SK-N-MC (cell line): ENCODE results near the gene PBOV1.

Source experiments
- DNase-seq: peaks from one replicate; pipeline ENCODE4 v3.0.0-alpha.2; 2011; ENCODE audit warnings: low read depth, low spot score
- H3K27ac ChIP-seq: fragments of 200-600 bp; sonication (generic); 2 replicates; pipeline ENCODE4 v1.5.1; 2016; ENCODE audit warnings: mixed run types
- H3K36me3 ChIP-seq: fragments of 200-600 bp; sonication (generic); 2 replicates; pipeline ENCODE4 v1.6.1; 2017; ENCODE audit warnings: antibody characterized with exemption, low read length, mixed read lengths; ENCODE audit not compliant: insufficient read depth
- H3K4me3 ChIP-seq: fragments of 200-600 bp; sonication (generic); 2 replicates; pipeline ENCODE4 v1.5.1; 2016
- H3K9ac ChIP-seq: fragments of 200-600 bp; sonication (generic); 2 replicates; pipeline ENCODE4 v1.8.0; 2017; ENCODE audit warnings: mixed run types, mixed read lengths; ENCODE audit not compliant: insufficient read length
- H3K9me3 ChIP-seq: fragments of 200-600 bp; sonication (generic); 2 replicates; pipeline ENCODE4 v1.6.1; 2017; ENCODE audit warnings: low read depth, mild to moderate bottlenecking, antibody characterized with exemption, low read length, moderate library complexity, mixed read lengths
- EZH2 ChIP-seq: fragments of 200-600 bp; sonication (generic); IDR thresholded peaks from one replicate; pipeline ENCODE4 v1.6.1; 2017; ENCODE audit warnings: antibody characterized with exemption
- FOXP2 ChIP-seq: optimal IDR thresholded peaks from 2 replicates; pipeline ENCODE3; 2011; ENCODE audit warnings: mild to moderate bottlenecking, moderate library complexity; ENCODE audit not compliant: insufficient read depth; ENCODE audit errors: extremely low read length, control extremely low read depth
- POLR2AphosphoS5 ChIP-seq: IDR thresholded peaks from 2 replicates; pipeline ENCODE4 v1.6.1; 2012; ENCODE audit warnings: mild to moderate bottlenecking, low read depth, low read length, borderline replicate concordance

The PBOV1 gene

DNA sequence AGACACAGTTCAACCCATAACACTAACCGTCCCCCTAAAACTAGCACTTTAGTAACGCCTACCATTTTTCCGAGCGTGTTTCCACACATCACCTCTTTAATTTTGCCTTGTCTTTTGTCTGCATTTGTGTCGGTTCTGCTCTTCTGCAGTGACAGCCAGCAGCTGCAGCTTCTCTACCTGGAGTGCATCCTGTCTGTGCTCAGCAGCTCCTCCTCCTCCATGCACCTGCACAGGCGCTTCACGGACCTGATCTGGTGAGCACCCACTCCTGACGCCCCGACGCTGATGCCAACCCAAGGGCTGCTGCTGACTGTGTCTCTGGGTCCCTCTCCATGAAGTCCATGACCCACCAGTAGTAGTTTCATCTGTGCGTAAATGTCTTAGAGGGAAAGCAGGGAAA, 35.4 kb upstream of the PBOV1 start:
- Histone ChIP-seq H3K4me3 (no peak overlapping the region), H3K9ac (no peak overlapping the region), H3K9me3 (no peaks in the 10 kb centered on the region), H3K36me3 (no peaks in the 10 kb centered on the region), H3K27ac (no peak overlapping the region)
- DNase-seq = no peak
- no peak for TF ChIP-seq FOXP2
- no peak for TF ChIP-seq EZH2
- TF ChIP-seq POLR2AphosphoS5 = no peak

DNA sequence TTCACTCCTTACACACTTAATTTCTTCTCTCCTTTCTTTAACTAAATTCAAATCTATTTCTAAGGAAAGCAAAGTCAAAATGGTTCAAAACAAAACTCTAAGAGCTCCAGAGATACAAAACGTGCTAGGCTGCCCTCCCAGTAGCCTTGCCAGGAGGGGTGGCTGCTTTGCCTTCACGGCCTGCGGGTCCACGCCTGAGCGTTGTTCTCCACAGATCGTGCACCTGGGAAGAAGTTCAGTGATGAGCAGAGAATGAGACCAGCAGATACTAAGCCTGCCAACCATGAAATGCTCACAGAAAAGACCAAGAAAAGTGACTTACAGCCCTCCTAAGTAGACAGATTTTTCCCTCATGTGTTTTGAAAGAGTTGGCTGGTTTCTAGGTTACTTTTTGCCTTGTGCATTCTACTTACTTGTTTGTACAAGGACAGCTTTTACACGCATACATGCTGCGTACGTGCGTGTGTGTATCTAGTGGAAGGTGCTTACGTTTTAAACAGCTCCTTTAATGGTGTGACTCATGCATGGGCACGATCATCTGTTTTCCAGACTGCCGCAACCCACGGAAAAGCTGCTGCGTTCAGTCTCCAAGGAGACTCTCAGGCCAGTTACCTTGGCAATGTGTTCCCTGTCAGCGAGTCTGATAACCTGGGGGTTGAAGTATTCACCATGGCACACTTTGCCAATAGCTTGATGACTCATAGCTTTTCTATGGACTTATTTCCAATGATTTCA, 32.4 kb upstream of the PBOV1 start:
- TF ChIP-seq FOXP2 (no peak), EZH2 (no peak), POLR2AphosphoS5 (no peak)
- Histone ChIP-seq H3K9me3 (no peaks in the 10 kb centered on the region), H3K4me3 (no peak overlapping the region), H3K27ac (no peak overlapping the region), H3K9ac (no peak overlapping the region), H3K36me3 (no peaks in the 10 kb centered on the region)
- no peak for DNase-seq

DNA sequence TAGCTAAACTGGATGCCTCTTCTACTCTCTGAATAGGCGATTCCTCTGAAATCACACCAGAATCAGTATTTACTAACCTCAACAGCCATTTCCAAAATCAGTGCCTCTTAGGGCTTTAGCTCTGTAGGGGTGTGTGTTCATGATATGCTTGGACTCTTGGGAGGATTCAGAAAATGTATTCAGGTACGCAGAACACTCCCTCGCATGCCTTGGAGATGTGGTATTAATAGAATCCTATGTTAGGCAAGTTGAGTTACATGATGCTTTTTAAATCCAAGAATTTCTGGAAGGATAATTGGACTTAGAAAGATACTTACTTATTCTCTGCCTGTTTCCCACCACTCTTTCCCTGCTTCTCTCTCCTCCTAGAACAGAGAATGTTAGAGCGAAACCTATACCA, 31.8 kb upstream of the PBOV1 start:
- H3K27ac ChIP-seq = no peak overlapping the region
- H3K36me3 ChIP-seq = no peaks in the 10 kb centered on the region
- no peak overlapping the region for H3K9ac ChIP-seq
- no peaks in the 10 kb centered on the region for H3K9me3 ChIP-seq
- no peak overlapping the region for H3K4me3 ChIP-seq
- TF ChIP-seq POLR2AphosphoS5 (no peak), FOXP2 (no peak), EZH2 (no peak)
- DNase-seq = no peak

DNA sequence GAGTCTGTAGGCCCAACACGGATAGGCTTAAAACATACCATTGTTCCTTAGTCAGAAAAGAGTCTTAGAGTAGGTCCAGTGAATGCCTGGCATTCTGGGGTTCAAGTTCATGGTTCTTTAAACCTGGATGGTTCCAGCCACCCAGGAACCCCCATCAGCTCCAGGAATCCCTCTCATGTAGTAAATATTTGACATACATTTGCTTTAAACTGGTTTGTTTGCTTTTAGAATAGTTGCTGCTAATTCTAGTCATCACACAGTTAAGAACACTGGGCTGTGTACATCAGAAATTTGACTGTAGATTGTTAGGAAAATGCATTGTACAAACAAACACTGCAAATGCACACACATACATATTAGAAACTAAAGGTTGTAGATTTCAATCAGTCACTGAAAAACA, 30.6 kb upstream of the PBOV1 start:
- Histone ChIP-seq H3K27ac (no peak overlapping the region), H3K4me3 (no peak overlapping the region), H3K36me3 (no peaks in the 10 kb centered on the region), H3K9ac (no peak overlapping the region), H3K9me3 (no peaks in the 10 kb centered on the region)
- no peak for DNase-seq
- TF ChIP-seq POLR2AphosphoS5 (no peak), EZH2 (no peak)

DNA sequence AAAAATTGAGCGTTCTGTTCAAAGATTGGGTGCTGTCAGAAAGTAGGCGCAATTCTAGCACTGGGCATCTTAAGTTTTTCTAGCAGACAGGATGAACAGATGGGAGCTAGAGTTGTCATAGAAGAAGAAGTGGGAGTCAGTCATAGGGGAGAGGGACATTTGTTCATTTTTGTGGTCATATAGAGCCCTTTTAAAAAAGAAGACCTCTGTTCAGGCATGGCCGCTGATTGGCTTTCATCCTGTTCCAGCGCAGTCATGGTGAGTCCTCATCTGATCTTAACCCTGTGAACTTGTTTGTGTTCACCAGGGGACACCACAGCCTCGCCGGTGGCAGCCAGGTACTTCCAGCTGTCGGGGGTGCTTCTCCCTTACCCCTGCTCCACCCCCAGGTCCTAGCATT, 29.7 kb upstream of the PBOV1 start:
- Histone ChIP-seq H3K36me3 (no peaks in the 10 kb centered on the region), H3K9ac (no peak overlapping the region), H3K27ac (no peak overlapping the region), H3K4me3 (no peak overlapping the region), H3K9me3 (no peaks in the 10 kb centered on the region)
- DNase-seq = no peak
- no peak for TF ChIP-seq POLR2AphosphoS5

DNA sequence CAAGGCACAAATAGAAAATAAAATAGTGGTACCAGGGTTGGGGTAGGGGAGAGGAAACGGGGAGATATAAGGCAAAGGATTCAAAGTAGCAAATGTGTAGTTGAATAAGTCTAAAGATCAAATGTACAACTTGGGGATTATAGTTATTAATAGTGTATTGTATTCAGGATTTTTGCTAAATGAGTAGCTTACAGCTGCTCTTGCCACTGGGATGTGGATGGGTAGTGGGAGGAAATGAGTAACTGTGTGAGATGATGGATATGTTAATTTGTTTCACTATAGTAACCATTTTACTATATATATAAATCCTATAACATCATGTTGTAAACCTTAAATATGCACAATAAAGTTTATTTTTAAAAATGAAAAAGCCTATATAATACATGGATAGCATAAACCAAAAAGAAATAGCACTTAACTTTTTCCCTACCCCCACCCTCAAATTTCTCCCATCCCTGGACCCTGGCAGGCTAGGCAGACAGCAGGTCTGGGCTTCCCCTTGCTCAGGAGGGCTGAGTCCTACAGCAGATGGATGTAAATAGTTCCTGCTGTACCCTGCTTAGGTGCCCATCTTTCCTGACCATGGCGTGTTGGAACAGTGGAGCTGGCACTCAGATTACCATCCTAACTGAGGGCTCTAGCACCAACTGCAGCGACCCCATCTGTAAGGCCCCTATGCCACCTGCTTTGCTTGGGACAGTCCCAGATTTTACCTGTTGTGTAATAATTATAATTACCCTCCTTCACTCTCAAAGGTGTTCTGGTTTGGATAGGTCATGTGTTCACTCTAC, 28.6 kb upstream of the PBOV1 start:
- H3K27ac ChIP-seq = no peak overlapping the region
- no peak overlapping the region for H3K9ac ChIP-seq
- no peaks in the 10 kb centered on the region for H3K36me3 ChIP-seq
- no peak overlapping the region for H3K4me3 ChIP-seq
- TF ChIP-seq EZH2 = no peak
- TF ChIP-seq FOXP2 = no peak
- no peak for TF ChIP-seq POLR2AphosphoS5
- no peak for DNase-seq
- no peaks in the 10 kb centered on the region for H3K9me3 ChIP-seq

DNA sequence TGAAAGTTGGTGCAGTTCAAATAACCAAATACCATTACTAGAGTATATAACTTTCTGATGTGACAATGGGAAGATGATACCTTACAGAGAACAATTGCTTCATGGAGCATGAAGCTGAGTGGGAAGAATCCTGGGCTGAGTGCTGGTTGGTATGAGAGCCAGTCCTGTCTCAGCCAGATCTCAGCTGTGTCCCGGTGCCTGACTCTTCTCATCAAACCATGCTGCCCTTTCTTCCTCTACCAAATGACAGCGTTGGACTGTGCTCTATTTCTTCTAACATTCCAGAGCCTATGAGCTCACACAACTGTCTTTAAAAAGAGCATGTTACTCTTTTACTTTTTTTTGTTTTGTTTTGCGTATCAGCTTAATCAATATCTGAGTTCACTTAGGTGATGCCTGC, 27.5 kb upstream of the PBOV1 start:
- no peak for TF ChIP-seq POLR2AphosphoS5
- TF ChIP-seq EZH2 = no peak
- no peak for TF ChIP-seq FOXP2
- DNase-seq = no peak

DNA sequence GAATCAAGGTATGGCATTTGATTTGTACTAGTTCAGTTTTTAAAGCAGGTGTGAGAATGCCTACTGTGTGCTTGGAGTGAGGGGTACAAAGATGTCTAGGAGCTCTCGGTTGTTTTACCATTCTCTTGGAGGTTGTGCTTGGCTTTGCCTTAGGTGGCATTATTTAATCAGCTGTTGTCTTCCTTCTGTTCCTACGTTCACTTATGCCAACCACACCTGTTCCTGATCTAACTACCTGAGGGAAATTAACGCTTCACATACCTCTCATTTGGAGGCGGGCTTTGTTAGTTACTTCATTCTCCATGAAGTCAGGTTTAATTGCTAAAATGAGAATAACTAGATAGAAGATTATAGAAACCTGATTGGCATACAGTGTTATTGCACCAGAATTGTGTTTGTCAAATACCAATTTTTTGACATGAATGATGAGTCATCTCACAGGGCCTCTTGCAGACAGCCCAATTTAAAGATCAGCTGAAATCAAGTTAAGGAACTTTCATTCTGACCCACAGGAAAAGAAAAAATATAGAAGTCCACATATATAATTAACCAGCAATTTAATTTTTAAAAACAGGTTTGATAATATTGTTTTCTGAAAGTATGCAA, 24.8 kb upstream of the PBOV1 start:
- H3K36me3 ChIP-seq = no peaks in the 10 kb centered on the region
- DNase-seq = no peak
- H3K27ac ChIP-seq = no peak overlapping the region
- no peak for TF ChIP-seq EZH2
- TF ChIP-seq POLR2AphosphoS5 = no peak
- no peak for TF ChIP-seq FOXP2
- no peak overlapping the region for H3K4me3 ChIP-seq
- H3K9me3 ChIP-seq = no peaks in the 10 kb centered on the region
- no peak overlapping the region for H3K9ac ChIP-seq

More for the DNA sequence above, 27.5 kb upstream of the PBOV1 start:
- no peak overlapping the region for H3K9ac ChIP-seq
- H3K36me3 ChIP-seq = no peaks in the 10 kb centered on the region
- H3K27ac ChIP-seq = no peak overlapping the region
- H3K9me3 ChIP-seq = no peaks in the 10 kb centered on the region
- H3K4me3 ChIP-seq = no peak overlapping the region

DNA sequence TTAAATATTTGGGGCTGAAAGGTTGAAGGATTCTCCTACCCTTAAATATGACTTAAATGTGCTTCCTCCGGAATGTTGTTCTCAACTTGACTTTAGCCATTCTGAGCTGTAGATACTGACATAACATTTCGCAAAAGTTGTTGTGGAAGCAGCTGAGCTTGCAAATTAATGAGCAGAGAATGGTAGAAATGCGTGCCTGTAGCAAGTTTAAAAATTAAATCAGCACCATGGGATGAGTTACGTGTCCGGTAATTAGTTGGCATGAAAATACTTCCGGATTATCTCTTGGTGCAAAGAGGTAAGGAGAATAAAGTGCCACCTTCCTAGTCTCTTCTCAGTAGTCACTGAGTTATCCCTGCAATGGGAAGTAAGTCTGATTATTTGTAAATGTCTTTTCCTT, 23.6 kb upstream of the PBOV1 start:
- Histone ChIP-seq H3K9me3 (no peaks in the 10 kb centered on the region), H3K4me3 (no peak overlapping the region), H3K36me3 (no peaks in the 10 kb centered on the region), H3K27ac (no peak overlapping the region), H3K9ac (no peak overlapping the region)
- TF ChIP-seq EZH2 (no peak), FOXP2 (no peak), POLR2AphosphoS5 (no peak)
- DNase-seq = no peak
